ENCODE results near the gene NME2.
"Not testable (repeated sequence)": the region's sequence is repeated elsewhere in the genome, so short reads cannot be mapped to it uniquely, and the experiment has no call there.

Gene NME2

GRCh38 chr17:51166198-51166986 is at the start of gene NME2:
Gene NME2, plus strand, starts transcription at chr17:51166411. Its CDS starts 420 bp downstream, at chr17:51166831.
- H3K4me3 ChIP-seq (ENCODE audit: low read depth in 1 of 2, low read length in 2 of 2) = peak within 1 kb of the TSS; percentile 73 to 95
- peaks cover 11 to 38% of the 10 kb centered on the region in 2 donors for H3K36me3 ChIP-seq (ENCODE audit: control insufficient read depth in 1 of 2, insufficient read depth in 2 of 2, low read length in 2 of 2)
- H3K9ac ChIP-seq (ENCODE audit: low read depth in 1 of 2, low read length in 2 of 2) = peak within 1 kb of the TSS; percentile 80 to 99
- H3K27ac ChIP-seq (ENCODE audit: low read depth, low read length) = peak within 1 kb of the TSS; percentile 94
- no peaks in the 10 kb centered on the region for H3K27me3 ChIP-seq (ENCODE audit: control insufficient read depth in 1 of 2, insufficient read depth in 2 of 2, low read length in 2 of 2)
- no peaks in the 10 kb centered on the region for H3K9me3 ChIP-seq (ENCODE audit: control insufficient read depth in 1 of 2, low read length in 2 of 2)
- H3K4me1 ChIP-seq (ENCODE audit: control insufficient read depth in 1 of 2, insufficient read depth in 2 of 2, low read length in 2 of 2) = peaks cover 8 to 21% of the 10 kb centered on the region in 2 donors

GRCh38 chr17:51118330-51119195 is 47.6 kb upstream of the NME2 start:
- H3K9me3 ChIP-seq (ENCODE audit: control insufficient read depth in 1 of 2, low read length in 2 of 2) = no peaks in the 10 kb centered on the region
- peak overlapping the region; percentile 98 to 99 for H3K9ac ChIP-seq (ENCODE audit: low read depth in 1 of 2, low read length in 2 of 2)
- H3K27me3 ChIP-seq (ENCODE audit: control insufficient read depth in 1 of 2, insufficient read depth in 2 of 2, low read length in 2 of 2) = no peaks in the 10 kb centered on the region
- no peak overlapping the region for H3K27ac ChIP-seq (ENCODE audit: low read depth, low read length)
- H3K4me3 ChIP-seq (ENCODE audit: low read depth in 1 of 2, low read length in 2 of 2) = peak overlapping the region; percentile 84 to 96
- no peaks in the 10 kb centered on the region for H3K36me3 ChIP-seq (ENCODE audit: control insufficient read depth in 1 of 2, insufficient read depth in 2 of 2, low read length in 2 of 2)
- H3K4me1 ChIP-seq (ENCODE audit: control insufficient read depth in 1 of 2, insufficient read depth in 2 of 2, low read length in 2 of 2) = peaks cover 21 to 22% of the 10 kb centered on the region in 2 donors

GRCh38 chr17:51119415-51120356 is 46.5 kb upstream of the NME2 start:
- Histone ChIP-seq H3K36me3 (ENCODE audit: control insufficient read depth in 1 of 2, insufficient read depth in 2 of 2, low read length in 2 of 2) (no peaks in the 10 kb centered on the region), H3K4me3 (ENCODE audit: low read depth in 1 of 2, low read length in 2 of 2) (peak overlapping the region; percentile 84 to 96), H3K4me1 (ENCODE audit: control insufficient read depth in 1 of 2, insufficient read depth in 2 of 2, low read length in 2 of 2) (peaks cover 21 to 23% of the 10 kb centered on the region in 2 donors), H3K9me3 (ENCODE audit: control insufficient read depth in 1 of 2, low read length in 2 of 2) (no peaks in the 10 kb centered on the region), H3K27ac (ENCODE audit: low read depth, low read length) (peak overlapping the region; percentile 99), H3K9ac (ENCODE audit: low read depth in 1 of 2, low read length in 2 of 2) (peak overlapping the region; percentile 98 to 99), H3K27me3 (ENCODE audit: control insufficient read depth in 1 of 2, insufficient read depth in 2 of 2, low read length in 2 of 2) (no peaks in the 10 kb centered on the region)

- no peaks in the 10 kb centered on the region for H3K27me3 ChIP-seq (ENCODE audit: control insufficient read depth in 1 of 2, insufficient read depth in 2 of 2, low read length in 2 of 2)
- no peaks in the 10 kb centered on the region for H3K9me3 ChIP-seq (ENCODE audit: control insufficient read depth in 1 of 2, low read length in 2 of 2)
- peak overlapping the region; percentile 99 for H3K27ac ChIP-seq (ENCODE audit: low read depth, low read length)
- H3K9ac ChIP-seq (ENCODE audit: low read depth in 1 of 2, low read length in 2 of 2) = peak overlapping the region; percentile 98 to 99
- H3K4me3 ChIP-seq (ENCODE audit: low read depth in 1 of 2, low read length in 2 of 2) = peak overlapping the region; percentile 84 to 96
- no peaks in the 10 kb centered on the region for H3K36me3 ChIP-seq (ENCODE audit: control insufficient read depth in 1 of 2, insufficient read depth in 2 of 2, low read length in 2 of 2)
- peaks cover 21 to 26% of the 10 kb centered on the region in 2 donors for H3K4me1 ChIP-seq (ENCODE audit: control insufficient read depth in 1 of 2, insufficient read depth in 2 of 2, low read length in 2 of 2)
These were observed 45.9 kb upstream of the NME2 start for GRCh38 chr17:51120357-51120738.

GRCh38 chr17:51120739-51121619 is 45.2 kb upstream of the NME2 start, which contains the start of gene SPAG9:
Gene SPAG9, minus strand, starts transcription at chr17:51120868. Its CDS starts 212 bp downstream, at chr17:51120656.
- H3K4me1 ChIP-seq (ENCODE audit: control insufficient read depth in 1 of 2, insufficient read depth in 2 of 2, low read length in 2 of 2) = peaks cover 25 to 30% of the 10 kb centered on the region in 2 donors

GRCh38 chr17:51121620-51122472 is 44.4 kb upstream of the NME2 start:
- no peaks in the 10 kb centered on the region for H3K27me3 ChIP-seq (ENCODE audit: control insufficient read depth in 1 of 2, insufficient read depth in 2 of 2, low read length in 2 of 2)
- H3K4me1 ChIP-seq (ENCODE audit: control insufficient read depth in 1 of 2, insufficient read depth in 2 of 2, low read length in 2 of 2) = peaks cover 30 to 34% of the 10 kb centered on the region in 2 donors
- H3K9ac ChIP-seq (ENCODE audit: low read depth in 1 of 2, low read length in 2 of 2) = peak overlapping the region; percentile 94 to 98
- H3K9me3 ChIP-seq (ENCODE audit: control insufficient read depth in 1 of 2, low read length in 2 of 2) = no peaks in the 10 kb centered on the region
- H3K4me3 ChIP-seq (ENCODE audit: low read depth in 1 of 2, low read length in 2 of 2) = peak overlapping the region; percentile 84 to 93
- no peaks in the 10 kb centered on the region for H3K36me3 ChIP-seq (ENCODE audit: control insufficient read depth in 1 of 2, insufficient read depth in 2 of 2, low read length in 2 of 2)
- peak overlapping the region; percentile 99 for H3K27ac ChIP-seq (ENCODE audit: low read depth, low read length)

More at GRCh38 chr17:51120739-51121619, 45.2 kb upstream of the NME2 start, which contains the start of gene SPAG9:
- Histone ChIP-seq H3K27me3 (ENCODE audit: control insufficient read depth in 1 of 2, insufficient read depth in 2 of 2, low read length in 2 of 2) (no peaks in the 10 kb centered on the region), H3K9ac (ENCODE audit: low read depth in 1 of 2, low read length in 2 of 2) (peak within 1 kb of the TSS; percentile 98 to 99), H3K4me3 (ENCODE audit: low read depth in 1 of 2, low read length in 2 of 2) (peak within 1 kb of the TSS; percentile 93 to 96), H3K36me3 (ENCODE audit: control insufficient read depth in 1 of 2, insufficient read depth in 2 of 2, low read length in 2 of 2) (no peaks in the 10 kb centered on the region), H3K9me3 (ENCODE audit: control insufficient read depth in 1 of 2, low read length in 2 of 2) (no peaks in the 10 kb centered on the region), H3K27ac (ENCODE audit: low read depth, low read length) (peak within 1 kb of the TSS; percentile 99)

- not testable (repeated sequence) for H3K27me3 ChIP-seq (ENCODE audit: control insufficient read depth in 1 of 2, insufficient read depth in 2 of 2, low read length in 2 of 2); H3K36me3 ChIP-seq (ENCODE audit: control insufficient read depth in 1 of 2, insufficient read depth in 2 of 2, low read length in 2 of 2); H3K9me3 ChIP-seq (ENCODE audit: control insufficient read depth in 1 of 2, low read length in 2 of 2)
- Histone ChIP-seq H3K27ac (ENCODE audit: low read depth, low read length) (peak overlapping the region; percentile 99), H3K4me1 (ENCODE audit: control insufficient read depth in 1 of 2, insufficient read depth in 2 of 2, low read length in 2 of 2) (peaks cover 30 to 34% of the 10 kb centered on the region in 2 donors), H3K4me3 (ENCODE audit: low read depth in 1 of 2, low read length in 2 of 2) (peak overlapping the region in 1 of 2 donors; percentile 93), H3K9ac (ENCODE audit: low read depth in 1 of 2, low read length in 2 of 2) (peak overlapping the region; percentile 94 to 98)
These were observed 43.6 kb upstream of the NME2 start for GRCh38 chr17:51122473-51123115.

Measured in duodenal mucosa (tissue), 2 donors.